Sigmoid colon (tissue), 7 donors: ENCODE results near the gene P2RY12. TPM values are rescaled to one million over a fixed set of nuclear protein-coding genes. Genes with fewer than 3 reads are reported as not detected.

Experiments used
- DNase-seq: peaks from one replicate; pipeline ENCODE4 v3.0.0-alpha.2; 2019
- H3K27ac ChIP-seq, 4 donors: fragments of 200-600 bp; sonication (generic); one replicate each; pipeline ENCODE4 v1.5.1; 2016 to 2019; ENCODE audit warnings: mild to moderate bottlenecking in 1 of 4
- H3K27me3 ChIP-seq, 3 donors: fragments of 200-600 bp; sonication (generic); one replicate each; pipeline ENCODE4 v1.5.1; 2019; ENCODE audit warnings: mild to moderate bottlenecking in 1 of 3
- H3K36me3 ChIP-seq, 4 donors: fragments of 200-600 bp; sonication (generic); one replicate each; pipeline ENCODE4 v1.5.1; 2016 to 2019
- H3K4me1 ChIP-seq, 4 donors: fragments of 200-600 bp; sonication (generic); one replicate each; pipeline ENCODE4 v1.5.1; 2017 to 2019
- H3K4me3 ChIP-seq, 4 donors: fragments of 200-600 bp; sonication (generic); one replicate each; pipeline ENCODE4 v1.5.1; 2017 to 2019; ENCODE audit warnings: mild to moderate bottlenecking in 2 of 4, moderate library complexity in 1 of 4
- H3K9me3 ChIP-seq, 4 donors: fragments of 200-600 bp in 3 of 4; sonication (generic) in 3 of 4; one replicate each; pipeline versions ENCODE4 v1.5.1 to v1.6.1; 2013 to 2019
- EP300 ChIP-seq, 4 donors: sonication (generic); formaldehyde crosslinking; IDR thresholded peaks; one replicate each; pipeline ENCODE4 v1.6.1; 2017; ENCODE audit warnings: antibody characterized with exemption in 4 of 4
- POLR2A ChIP-seq, 2 donors: fragments of 450-650 bp; IDR thresholded peaks; one replicate each; pipeline ENCODE4 v1.6.1; 2016; ENCODE audit warnings: antibody characterized with exemption in 2 of 2, mild to moderate bottlenecking in 2 of 2, moderate library complexity in 2 of 2
- POLR2AphosphoS5 ChIP-seq, 4 donors: sonication (generic); formaldehyde crosslinking; IDR thresholded peaks; one replicate each; pipeline ENCODE4 v1.6.1; 2017; ENCODE audit warnings: antibody characterized with exemption in 4 of 4
- WGBS, 2 donors: extraction: QIAGEN DNeasy Blood & Tissue Kit; methylation state at CpG; one replicate each; pipeline ENCODE4 v1.1.7; 2013; 5-methylcytosine and 5-hydroxymethylcytosine counted together
- intact Hi-C: fragments of 100-400 bp; cut with DNase I; formaldehyde crosslinking; loops from one replicate; pipeline ENCODE4 v1.15.1; 2023
- polyA plus RNA-seq, 3 donors: library from polyadenylated mRNA; stranded (reverse); fragments of 200-250 nt; gene quantifications; one replicate each; pipeline ENCODE4 v1.2.3, GENCODE V29; 2013
- total RNA-seq, 4 donors: library from RNA; depleted of rRNA; stranded (reverse); fragments of >200 nt; gene quantifications; one replicate each; pipeline ENCODE4 v1.1.0, GENCODE V29; 2016
- TF ChIP-seq, protein P1 (sequence below), 4 experiments: fragments of 450-650 bp in 3 of 4; fragments of 200-600 bp in 1 of 4; IDR thresholded peaks; one replicate each; pipeline ENCODE4 v1.5.1; 2016 to 2019; ENCODE audit warnings: antibody characterized with exemption in 4 of 4, mild to moderate bottlenecking in 3 of 4, moderate library complexity in 2 of 4
- donor health status: healthy with polysubstance abuse.
- donor health status: Bipolar disorder and iron deficiency.
- donor health status: healthy.

The P2RY12 gene
- total and polyA plus RNA-seq, 7 donors = 0.60 to 9.3 (median 2.1) TPM

DNA sequence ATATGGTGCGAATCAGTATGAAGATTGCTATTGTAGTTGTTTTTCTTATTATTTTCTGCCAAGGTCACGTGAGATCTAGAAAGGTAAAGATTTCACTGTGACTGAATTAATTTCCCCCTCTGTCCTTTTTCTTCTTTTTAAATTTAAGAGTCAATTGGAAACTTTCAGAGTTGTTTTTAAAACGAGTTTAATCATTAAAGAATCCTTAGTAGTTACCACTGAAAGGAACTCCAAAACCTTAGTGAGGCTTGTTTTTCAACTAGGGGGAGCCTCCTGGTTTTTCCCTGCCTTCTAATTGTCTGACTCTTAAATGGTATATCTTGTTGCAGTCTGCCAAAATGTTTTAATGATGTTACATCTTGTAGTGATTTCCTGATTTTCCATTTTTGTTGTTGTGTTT, 17.6 kb downstream of the P2RY12 start:
- H3K27me3 ChIP-seq = no peaks in the 10 kb centered on the region
- 81 to 82% methylated on average over 3 of the region's 3 CpGs for WGBS, 2 donors
- H3K4me3 ChIP-seq = no peak overlapping the region
- no peak for DNase-seq
- no peaks in the 10 kb centered on the region for H3K36me3 ChIP-seq
- no peaks in the 10 kb centered on the region for H3K4me1 ChIP-seq
- intact Hi-C loops = no loop called here
- TF ChIP-seq POLR2AphosphoS5 (IDR thresholded peaks at IDR 0.05) (no peak), POLR2A (IDR thresholded peaks at IDR 0.05) (no peak), EP300 (IDR thresholded peaks at IDR 0.05) (no peak)
- TF ChIP-seq, protein P1, sequence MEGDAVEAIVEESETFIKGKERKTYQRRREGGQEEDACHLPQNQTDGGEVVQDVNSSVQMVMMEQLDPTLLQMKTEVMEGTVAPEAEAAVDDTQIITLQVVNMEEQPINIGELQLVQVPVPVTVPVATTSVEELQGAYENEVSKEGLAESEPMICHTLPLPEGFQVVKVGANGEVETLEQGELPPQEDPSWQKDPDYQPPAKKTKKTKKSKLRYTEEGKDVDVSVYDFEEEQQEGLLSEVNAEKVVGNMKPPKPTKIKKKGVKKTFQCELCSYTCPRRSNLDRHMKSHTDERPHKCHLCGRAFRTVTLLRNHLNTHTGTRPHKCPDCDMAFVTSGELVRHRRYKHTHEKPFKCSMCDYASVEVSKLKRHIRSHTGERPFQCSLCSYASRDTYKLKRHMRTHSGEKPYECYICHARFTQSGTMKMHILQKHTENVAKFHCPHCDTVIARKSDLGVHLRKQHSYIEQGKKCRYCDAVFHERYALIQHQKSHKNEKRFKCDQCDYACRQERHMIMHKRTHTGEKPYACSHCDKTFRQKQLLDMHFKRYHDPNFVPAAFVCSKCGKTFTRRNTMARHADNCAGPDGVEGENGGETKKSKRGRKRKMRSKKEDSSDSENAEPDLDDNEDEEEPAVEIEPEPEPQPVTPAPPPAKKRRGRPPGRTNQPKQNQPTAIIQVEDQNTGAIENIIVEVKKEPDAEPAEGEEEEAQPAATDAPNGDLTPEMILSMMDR (IDR thresholded peaks at IDR 0.05) = no peak
- H3K9me3 ChIP-seq = no peaks in the 10 kb centered on the region
- H3K27ac ChIP-seq = no peak overlapping the region

DNA sequence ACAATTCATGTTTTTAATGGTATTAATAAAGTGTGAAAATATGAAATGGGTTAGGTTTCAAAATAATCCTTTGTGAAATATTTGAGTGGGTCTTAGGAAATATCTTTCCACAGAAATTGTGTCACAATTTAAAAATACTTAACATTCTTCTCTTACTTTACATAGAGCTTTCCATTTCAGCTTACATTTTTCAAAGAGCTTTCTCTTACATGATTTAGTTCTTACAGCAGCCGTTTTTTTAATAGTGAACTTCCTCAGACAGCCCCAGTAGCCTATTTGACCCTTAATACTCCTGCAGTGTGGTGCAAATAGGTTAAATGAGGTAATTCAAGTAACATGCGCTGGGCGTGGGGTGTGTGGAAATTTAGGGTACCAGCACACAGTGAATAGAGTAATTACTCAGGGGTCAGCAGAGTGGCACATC, 21.8 kb downstream of the P2RY12 start:
- TF ChIP-seq EP300 (IDR thresholded peaks at IDR 0.05) (no peak), POLR2A (IDR thresholded peaks at IDR 0.05) (no peak)
- TF ChIP-seq, protein P1 (IDR thresholded peaks at IDR 0.05) = no peak
- H3K27me3 ChIP-seq = no peaks in the 10 kb centered on the region
- H3K36me3 ChIP-seq = no peaks in the 10 kb centered on the region
- H3K4me1 ChIP-seq = no peaks in the 10 kb centered on the region
- DNase-seq = no peak
- no peak overlapping the region for H3K4me3 ChIP-seq
- H3K27ac ChIP-seq = no peak overlapping the region
- no peaks in the 10 kb centered on the region for H3K9me3 ChIP-seq
- intact Hi-C loops = no loop called here
- WGBS, 2 donors = 77 to 85% methylated on average over 3 of the region's 3 CpGs

DNA sequence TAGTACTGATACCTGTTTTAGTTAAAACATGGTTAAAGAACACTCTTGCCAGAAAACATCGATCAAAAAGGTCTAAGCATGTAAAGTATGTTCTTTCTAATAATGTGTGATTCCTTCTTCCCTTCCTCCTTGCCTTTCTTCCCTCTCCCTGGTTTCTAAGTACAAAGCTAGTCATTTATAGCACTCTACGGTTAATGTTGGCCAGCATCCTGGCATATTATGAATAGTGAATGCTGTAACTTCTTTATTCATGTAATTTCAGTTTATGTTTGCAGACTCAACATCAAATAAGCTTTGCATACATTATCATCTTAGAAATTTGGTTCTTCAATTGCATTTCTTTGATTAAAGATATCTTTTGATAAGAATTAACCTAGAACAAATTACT, 27.1 kb downstream of the P2RY12 start:
- no peaks in the 10 kb centered on the region for H3K4me1 ChIP-seq
- WGBS, 2 donors = 50 to 70% methylated on average over 2 of the region's 2 CpGs
- no peak overlapping the region for H3K27ac ChIP-seq
- intact Hi-C loops = no loop called here
- no peaks in the 10 kb centered on the region for H3K36me3 ChIP-seq
- no peak for TF ChIP-seq EP300 (IDR thresholded peaks at IDR 0.05)
- TF ChIP-seq, protein P1 (IDR thresholded peaks at IDR 0.05) = no peak
- no peak for DNase-seq
- H3K27me3 ChIP-seq = no peaks in the 10 kb centered on the region
- H3K9me3 ChIP-seq = no peaks in the 10 kb centered on the region
- H3K4me3 ChIP-seq = no peak overlapping the region

DNA sequence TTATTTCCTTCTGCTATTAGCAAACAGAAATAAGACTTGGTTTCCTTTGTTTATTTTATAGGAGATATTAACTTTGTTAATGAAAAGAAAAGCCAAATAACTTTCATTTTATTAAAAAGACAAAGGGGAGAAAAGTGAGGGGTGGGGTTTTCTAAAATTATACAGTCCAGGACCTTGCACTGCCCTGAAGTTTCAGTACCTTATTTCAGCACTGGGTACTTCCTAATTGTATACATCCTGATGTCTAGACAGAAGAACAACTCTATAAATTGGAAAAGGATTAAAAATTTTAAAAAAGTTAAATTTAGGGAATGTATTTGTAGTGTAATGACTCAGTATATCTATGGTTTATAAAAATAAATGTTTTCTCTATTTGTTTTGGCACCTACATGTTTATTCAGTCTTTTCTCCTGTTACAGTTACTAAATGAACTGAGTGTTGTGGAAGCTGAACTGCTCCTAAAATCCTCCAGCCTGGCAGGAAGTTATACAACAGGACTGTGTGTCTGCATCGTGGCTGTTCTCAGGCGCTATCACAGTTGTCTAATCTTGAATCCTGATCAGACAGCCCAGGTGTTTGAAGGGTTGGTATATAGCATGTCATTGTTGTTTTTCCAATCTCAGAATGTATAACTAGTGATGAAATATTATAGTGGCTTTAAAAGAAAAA, 27.6 kb downstream of the P2RY12 start:
- Histone ChIP-seq H3K4me1 (no peaks in the 10 kb centered on the region), H3K27me3 (no peaks in the 10 kb centered on the region), H3K27ac (no peak overlapping the region), H3K9me3 (no peaks in the 10 kb centered on the region), H3K36me3 (no peaks in the 10 kb centered on the region), H3K4me3 (no peak overlapping the region)
- DNase-seq = no peak
- intact Hi-C loops = no loop called here
- 14 to 35% methylated on average over 2 of the region's 2 CpGs for WGBS, 2 donors
- TF ChIP-seq POLR2A (IDR thresholded peaks at IDR 0.05) (no peak), EP300 (IDR thresholded peaks at IDR 0.05) (no peak), POLR2AphosphoS5 (IDR thresholded peaks at IDR 0.05) (no peak)
- TF ChIP-seq, protein P1 (IDR thresholded peaks at IDR 0.05) = no peak

DNA sequence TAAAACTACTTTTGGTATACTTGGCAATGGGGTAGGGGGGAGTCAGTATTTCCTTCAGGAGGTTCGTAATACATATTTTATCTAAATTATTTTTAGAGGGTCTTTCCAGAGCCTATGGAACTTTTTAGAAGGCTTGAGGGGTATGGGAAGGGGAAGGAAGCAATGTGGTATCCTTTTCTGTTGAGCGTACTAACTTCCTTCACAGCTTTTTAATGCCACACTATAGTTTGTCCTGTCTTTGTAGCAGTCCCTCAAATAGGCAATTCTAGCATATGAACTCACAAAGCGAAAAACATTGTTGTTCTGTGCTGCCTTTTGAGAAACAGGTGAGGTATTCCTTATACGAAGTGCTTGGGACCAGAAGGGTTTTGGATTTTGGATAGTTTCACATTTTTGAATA, 32.9 kb downstream of the P2RY12 start:
- Histone ChIP-seq H3K9me3 (no peaks in the 10 kb centered on the region), H3K27me3 (no peaks in the 10 kb centered on the region), H3K4me3 (no peak overlapping the region), H3K27ac (no peak overlapping the region), H3K4me1 (no peaks in the 10 kb centered on the region), H3K36me3 (no peaks in the 10 kb centered on the region)
- TF ChIP-seq POLR2AphosphoS5 (IDR thresholded peaks at IDR 0.05) = no peak
- TF ChIP-seq, protein P1 (IDR thresholded peaks at IDR 0.05) = no peak
- no peak for TF ChIP-seq EP300 (IDR thresholded peaks at IDR 0.05)
- no peak for TF ChIP-seq POLR2A (IDR thresholded peaks at IDR 0.05)
- WGBS, 2 donors = 71 to 91% methylated on average over 4 of the region's 4 CpGs
- no peak for DNase-seq
- intact Hi-C loops = no loop called here
